ENCODE results near the gene TEX44. TPM values are rescaled to one million over a fixed set of nuclear protein-coding genes. Genes with fewer than 3 reads are reported as not detected.
"Not testable (repeated sequence)": the region's sequence is repeated elsewhere in the genome, so short reads cannot be mapped to it uniquely, and the experiment has no call there.

The TEX44 gene
- total and polyA plus RNA-seq, 11 donors, result not detected

DNA sequence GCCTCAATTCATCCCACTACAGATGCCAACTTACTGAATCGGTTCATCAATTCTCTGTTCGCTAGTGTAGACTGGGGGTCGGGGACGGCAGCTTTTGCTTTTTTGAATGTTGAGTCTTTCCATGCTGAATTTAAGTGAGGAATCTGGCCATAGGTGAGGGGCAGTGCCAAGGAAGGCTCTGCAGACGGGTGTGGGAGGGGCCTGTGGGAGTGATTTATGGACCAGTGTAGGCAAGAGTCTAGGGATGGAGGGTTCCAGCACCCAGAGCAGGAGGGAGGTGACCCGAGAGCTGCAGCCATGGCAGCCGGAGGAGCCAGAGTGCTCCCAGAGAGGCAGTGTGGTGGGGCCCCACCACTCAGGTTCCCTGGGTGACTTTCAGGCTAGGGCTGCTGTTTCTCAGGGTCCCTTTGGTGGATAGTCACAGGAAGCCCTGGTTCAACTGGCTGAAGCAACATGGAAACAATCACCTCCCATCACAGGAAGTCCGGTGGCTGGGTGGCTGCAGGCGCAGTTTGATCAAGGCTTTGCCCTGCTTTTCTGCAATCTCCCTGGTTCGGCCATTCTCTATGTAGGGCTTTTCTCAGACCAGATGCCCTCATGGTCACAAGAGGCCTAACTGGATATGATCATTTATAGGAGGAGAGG lies 16.9 kb upstream of the TEX44 start:
- 95 to 98% (median 97%) methylated on average over 10 of the region's 10 CpGs for WGBS, 4 donors
- H3K27me3 ChIP-seq, result no peaks in the 10 kb centered on the region

DNA sequence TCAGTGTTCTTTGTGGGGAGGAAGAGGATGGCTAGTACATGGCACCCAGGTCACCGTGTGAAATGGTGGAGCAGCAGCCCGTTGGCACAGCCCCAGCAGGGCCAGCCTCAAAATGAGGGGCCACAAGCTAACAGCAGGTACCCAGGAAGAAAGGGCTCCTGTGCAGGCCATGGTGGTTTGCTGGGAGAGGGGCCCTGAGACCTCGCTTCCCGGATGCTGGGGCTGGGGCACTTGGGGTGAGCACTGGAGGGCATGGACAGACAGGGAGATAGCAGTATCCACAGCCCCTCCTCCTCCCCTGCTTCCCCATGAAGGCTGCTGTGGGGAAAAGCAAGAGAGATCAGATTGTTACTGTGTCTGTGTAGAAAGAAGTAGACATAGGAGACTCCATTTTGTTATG lies 16.2 kb upstream of the TEX44 start:
- no peak for TF ChIP-seq POLR2A (IDR thresholded peaks at IDR 0.05)
- TF ChIP-seq, protein P1, sequence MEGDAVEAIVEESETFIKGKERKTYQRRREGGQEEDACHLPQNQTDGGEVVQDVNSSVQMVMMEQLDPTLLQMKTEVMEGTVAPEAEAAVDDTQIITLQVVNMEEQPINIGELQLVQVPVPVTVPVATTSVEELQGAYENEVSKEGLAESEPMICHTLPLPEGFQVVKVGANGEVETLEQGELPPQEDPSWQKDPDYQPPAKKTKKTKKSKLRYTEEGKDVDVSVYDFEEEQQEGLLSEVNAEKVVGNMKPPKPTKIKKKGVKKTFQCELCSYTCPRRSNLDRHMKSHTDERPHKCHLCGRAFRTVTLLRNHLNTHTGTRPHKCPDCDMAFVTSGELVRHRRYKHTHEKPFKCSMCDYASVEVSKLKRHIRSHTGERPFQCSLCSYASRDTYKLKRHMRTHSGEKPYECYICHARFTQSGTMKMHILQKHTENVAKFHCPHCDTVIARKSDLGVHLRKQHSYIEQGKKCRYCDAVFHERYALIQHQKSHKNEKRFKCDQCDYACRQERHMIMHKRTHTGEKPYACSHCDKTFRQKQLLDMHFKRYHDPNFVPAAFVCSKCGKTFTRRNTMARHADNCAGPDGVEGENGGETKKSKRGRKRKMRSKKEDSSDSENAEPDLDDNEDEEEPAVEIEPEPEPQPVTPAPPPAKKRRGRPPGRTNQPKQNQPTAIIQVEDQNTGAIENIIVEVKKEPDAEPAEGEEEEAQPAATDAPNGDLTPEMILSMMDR (IDR thresholded peaks at IDR 0.05), result no peak
- H3K36me3 ChIP-seq, result no peaks in the 10 kb centered on the region
- DNase-seq (peak in 1 of 5 donors; percentile 15), ATAC-seq (no peak)
- H3K4me3 ChIP-seq, result no peak overlapping the region
- 85 to 90% (median 86%) methylated on average over 4 of the region's 4 CpGs for WGBS, 4 donors
- H3K4me1 ChIP-seq, result no peaks in the 10 kb centered on the region
- no peak overlapping the region for H3K27ac ChIP-seq
- intact Hi-C loops (cut with DNase I), result no loop called here
- H3K9me3 ChIP-seq, result no peaks in the 10 kb centered on the region
- H3K27me3 ChIP-seq, result no peaks in the 10 kb centered on the region

More for the DNA sequence above, 16.9 kb upstream of the TEX44 start:
- Histone ChIP-seq H3K36me3 (no peaks in the 10 kb centered on the region), H3K9me3 (no peaks in the 10 kb centered on the region), H3K4me3 (no peak overlapping the region), H3K27ac (no peak overlapping the region), H3K4me1 (no peaks in the 10 kb centered on the region)
- peak in 1 of 5 donors; percentile 18 for DNase-seq
- no peak for ATAC-seq
- TF ChIP-seq POLR2A (IDR thresholded peaks at IDR 0.05), result no peak
- TF ChIP-seq, protein P1 (IDR thresholded peaks at IDR 0.05), result no peak
- intact Hi-C loops (cut with DNase I), result no loop called here

GRCh38 chr2:231578655-231579054 lies 14.0 kb upstream of the TEX44 start:
- WGBS, 4 donors, result 95 to 100% (median 97%) methylated on average over 2 of the region's 2 CpGs
- intact Hi-C loops (cut with DNase I), result not testable (repeated sequence)

GRCh38 chr2:231579560-231579959 lies 13.1 kb upstream of the TEX44 start:
- no peak overlapping the region for H3K27ac ChIP-seq
- no peaks in the 10 kb centered on the region for H3K9me3 ChIP-seq
- no peaks in the 10 kb centered on the region for H3K36me3 ChIP-seq
- no peaks in the 10 kb centered on the region for H3K27me3 ChIP-seq
- TF ChIP-seq POLR2A (IDR thresholded peaks at IDR 0.05), result no peak
- TF ChIP-seq, protein P1 (IDR thresholded peaks at IDR 0.05), result no peak
- intact Hi-C loops (cut with DNase I), result no loop called here
- no peaks in the 10 kb centered on the region for H3K4me1 ChIP-seq
- ATAC-seq (no peak), DNase-seq (no peak)
- no peak overlapping the region for H3K4me3 ChIP-seq
- WGBS, 4 donors, result 87 to 96% (median 89%) methylated on average over 3 of the region's 3 CpGs

More at GRCh38 chr2:231578655-231579054, 14.0 kb upstream of the TEX44 start:
- not testable (repeated sequence) for H3K27ac ChIP-seq, H3K36me3 ChIP-seq, ATAC-seq, H3K4me1 ChIP-seq, H3K27me3 ChIP-seq, H3K9me3 ChIP-seq, H3K4me3 ChIP-seq
- peak in 1 of 5 donors; percentile 7 for DNase-seq

DNA sequence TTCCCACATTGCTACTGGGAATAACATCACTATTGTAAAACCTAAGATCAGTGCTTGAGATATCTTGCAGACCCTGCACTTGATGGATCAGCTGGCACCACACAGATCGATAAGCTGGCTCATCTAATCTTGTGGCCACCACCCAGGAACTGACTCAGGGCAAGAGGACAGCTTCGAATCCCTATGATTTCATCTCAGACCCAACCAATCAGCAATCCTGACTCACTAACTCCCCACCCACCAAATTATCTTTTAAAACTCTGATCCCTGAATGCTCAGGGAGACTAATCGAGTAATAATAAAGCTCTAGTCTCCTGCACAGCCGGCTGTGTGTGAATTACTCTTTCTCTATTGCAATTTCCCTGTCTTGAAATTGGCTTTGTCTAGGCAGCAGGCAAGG lies 11.3 kb upstream of the TEX44 start:
- DNase-seq (no peak), ATAC-seq (no peak)
- intact Hi-C loops (cut with DNase I), result no loop called here
- Histone ChIP-seq H3K9me3 (no peaks in the 10 kb centered on the region), H3K36me3 (no peaks in the 10 kb centered on the region), H3K27ac (no peak overlapping the region), H3K4me3 (no peak overlapping the region), H3K27me3 (no peaks in the 10 kb centered on the region), H3K4me1 (no peaks in the 10 kb centered on the region)
- 72 to 82% (median 79%) methylated on average over 4 of the region's 4 CpGs for WGBS, 4 donors
- TF ChIP-seq POLR2A (IDR thresholded peaks at IDR 0.05), result no peak
- TF ChIP-seq, protein P1 (IDR thresholded peaks at IDR 0.05), result no peak
